Lower leg skin (tissue), 4 donors: ENCODE measurements around the gene TMEM163. TPM values are rescaled to one million over a fixed set of nuclear protein-coding genes. Genes with fewer than 3 reads are reported as not detected.

Source experiments
- DNase-seq, 2 donors: peaks; one replicate each; pipeline ENCODE4 v3.0.0-alpha.2; 2019; ENCODE audit warnings: low spot score in 2 of 2
- H3K4me3 ChIP-seq: fragments of 200-600 bp; sonication (generic); 2 replicates; pipeline ENCODE4 v1.5.1; 2017; ENCODE audit warnings: mild to moderate bottlenecking, low read depth; ENCODE audit not compliant: poor library complexity, severe bottlenecking
- POLR2A ChIP-seq, 2 donors: fragments of 450-650 bp; IDR thresholded peaks; one replicate each; pipeline ENCODE4 v1.6.1; 2016 to 2017; ENCODE audit warnings: antibody characterized with exemption in 2 of 2, mild to moderate bottlenecking in 1 of 2, moderate library complexity in 1 of 2
- WGBS, 2 donors: methylation state at CpG; one replicate each; pipeline ENCODE4 v1.1.5; 2018; 5-methylcytosine and 5-hydroxymethylcytosine counted together
- intact Hi-C: fragments of 100-400 bp; cut with DNase I; formaldehyde crosslinking; loops from one replicate; pipeline ENCODE4 v1.15.0; 2023; ENCODE audit warnings: low total_unique reads
- total RNA-seq, 4 donors: library from RNA; depleted of rRNA; stranded (reverse); fragments of >200 nt; gene quantifications; one replicate each; pipeline ENCODE4 v1.1.0, GENCODE V29; 2016
- TF ChIP-seq, protein P1 (sequence below), 3 donors: fragments of 450-650 bp; IDR thresholded peaks; one replicate each; pipeline ENCODE4 v1.5.1; 2016; ENCODE audit warnings: antibody characterized with exemption in 3 of 3, mild to moderate bottlenecking in 3 of 3, moderate library complexity in 2 of 3

TMEM163 gene
- total RNA-seq, 4 donors from 2014 or later: 0.19 to 0.46 TPM; not detected in 2

- no peak for TF ChIP-seq POLR2A (IDR thresholded peaks at IDR 0.05)
- TF ChIP-seq, protein P1, sequence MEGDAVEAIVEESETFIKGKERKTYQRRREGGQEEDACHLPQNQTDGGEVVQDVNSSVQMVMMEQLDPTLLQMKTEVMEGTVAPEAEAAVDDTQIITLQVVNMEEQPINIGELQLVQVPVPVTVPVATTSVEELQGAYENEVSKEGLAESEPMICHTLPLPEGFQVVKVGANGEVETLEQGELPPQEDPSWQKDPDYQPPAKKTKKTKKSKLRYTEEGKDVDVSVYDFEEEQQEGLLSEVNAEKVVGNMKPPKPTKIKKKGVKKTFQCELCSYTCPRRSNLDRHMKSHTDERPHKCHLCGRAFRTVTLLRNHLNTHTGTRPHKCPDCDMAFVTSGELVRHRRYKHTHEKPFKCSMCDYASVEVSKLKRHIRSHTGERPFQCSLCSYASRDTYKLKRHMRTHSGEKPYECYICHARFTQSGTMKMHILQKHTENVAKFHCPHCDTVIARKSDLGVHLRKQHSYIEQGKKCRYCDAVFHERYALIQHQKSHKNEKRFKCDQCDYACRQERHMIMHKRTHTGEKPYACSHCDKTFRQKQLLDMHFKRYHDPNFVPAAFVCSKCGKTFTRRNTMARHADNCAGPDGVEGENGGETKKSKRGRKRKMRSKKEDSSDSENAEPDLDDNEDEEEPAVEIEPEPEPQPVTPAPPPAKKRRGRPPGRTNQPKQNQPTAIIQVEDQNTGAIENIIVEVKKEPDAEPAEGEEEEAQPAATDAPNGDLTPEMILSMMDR (IDR thresholded peaks at IDR 0.05): no peak
- WGBS, 2 donors: 69 to 71% methylated on average over 6 of the region's 6 CpGs
- no peak for DNase-seq
- no peak overlapping the region for H3K4me3 ChIP-seq
- intact Hi-C loops: loop anchor here (10.0 kb wide), 1 partner anchor 297 kb away; no protein-coding TSS in a partner anchor
Observed at GRCh38 chr2:134411279-134411827, 307.4 kb downstream of the TMEM163 start.

DNA sequence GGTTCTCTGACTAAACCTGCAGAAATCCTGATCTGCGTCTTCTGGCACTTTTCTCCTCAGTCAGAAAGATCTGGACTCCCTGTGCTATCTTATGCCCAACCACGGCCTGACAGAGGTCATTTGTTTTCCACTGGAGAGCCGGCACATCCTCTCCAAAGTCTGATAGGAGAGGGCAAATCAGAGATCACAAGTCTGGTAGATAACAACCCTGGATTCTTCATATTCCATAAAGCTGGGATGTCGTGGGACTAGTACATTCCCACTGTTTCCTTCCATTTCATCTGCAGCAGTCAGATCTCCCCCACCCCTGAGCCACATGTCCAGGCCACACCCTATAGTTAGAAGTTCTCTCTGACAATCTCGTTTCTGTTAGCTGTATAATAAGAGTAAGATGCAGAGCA lies 308.0 kb downstream of the TMEM163 start:
- DNase-seq: no peak
- 54 to 64% methylated on average over 5 of the region's 5 CpGs for WGBS, 2 donors
- TF ChIP-seq, protein P1 (IDR thresholded peaks at IDR 0.05): no peak
- no peak for TF ChIP-seq POLR2A (IDR thresholded peaks at IDR 0.05)
- intact Hi-C loops: loop anchor here (10.0 kb wide), 1 partner anchor 296 kb away; no protein-coding TSS in a partner anchor
- no peak overlapping the region for H3K4me3 ChIP-seq

- 82 to 90% methylated on average over 2 of the region's 2 CpGs for WGBS, 2 donors
Observed at GRCh38 chr2:134410006-134410405, 308.8 kb downstream of the TMEM163 start.

GRCh38 chr2:134408791-134409190 lies 310.0 kb downstream of the TMEM163 start:
- no peak for TF ChIP-seq POLR2A (IDR thresholded peaks at IDR 0.05)
- TF ChIP-seq, protein P1 (IDR thresholded peaks at IDR 0.05): no peak
- DNase-seq: no peak
- H3K4me3 ChIP-seq: no peak overlapping the region
- intact Hi-C loops: no loop called here
- WGBS, 2 donors: 52 to 60% methylated on average over 3 of the region's 3 CpGs

More at GRCh38 chr2:134410006-134410405, 308.8 kb downstream of the TMEM163 start:
- no peak for DNase-seq
- intact Hi-C loops: loop anchor here (10.0 kb wide), 1 partner anchor 295 kb away; no protein-coding TSS in a partner anchor
- TF ChIP-seq POLR2A (IDR thresholded peaks at IDR 0.05): no peak
- TF ChIP-seq, protein P1 (IDR thresholded peaks at IDR 0.05): no peak
- no peak overlapping the region for H3K4me3 ChIP-seq

DNA sequence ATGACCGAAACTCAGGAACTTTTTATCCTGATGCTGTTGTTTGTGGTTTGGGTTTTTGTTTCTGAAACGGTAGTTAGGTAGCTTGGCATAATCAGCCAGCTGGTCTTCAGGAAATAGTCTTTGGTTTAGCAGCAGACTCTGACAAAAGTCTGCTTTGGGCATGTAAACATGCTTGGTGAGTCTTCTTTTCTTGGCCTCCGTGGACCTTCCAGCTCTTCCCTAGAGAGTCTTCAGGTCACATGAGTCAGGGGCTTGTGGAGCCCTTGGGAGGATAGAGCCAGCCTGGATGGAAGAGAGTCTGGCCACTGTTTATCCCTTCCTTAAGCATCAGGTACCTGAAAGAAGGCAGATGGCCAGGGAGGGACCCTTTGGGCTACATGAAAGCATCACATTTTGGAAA lies 310.4 kb downstream of the TMEM163 start:
- H3K4me3 ChIP-seq: no peak overlapping the region
- whole genome bisulfite sequencing, 2 donors: 63 to 70% methylated on average over 3 of the region's 3 CpGs
- intact Hi-C loops: no loop called here
- DNase-seq: no peak
- TF ChIP-seq, protein P1 (IDR thresholded peaks at IDR 0.05): no peak
- TF ChIP-seq POLR2A (IDR thresholded peaks at IDR 0.05): no peak
